Karpas-422 (cell line): ENCODE data around the gene MAB21L4. TPM values are rescaled to one million over a fixed set of nuclear protein-coding genes. Genes with fewer than 3 reads are reported as not detected.
A peak's percentile ranks its signal among the peaks of the same experiment; 100 is the strongest.

Experiments used
- DNase-seq: peaks from one replicate; pipeline ENCODE4 v3.0.0-alpha.2; 2015
- H2AFZ ChIP-seq: fragments of 200-600 bp; sonication (generic); 2 replicates; pipeline ENCODE4 v1.6.1; 2014; ENCODE audit warnings: antibody characterized with exemption, low read length, mixed read lengths
- H3K27ac ChIP-seq: fragments of 200-600 bp; sonication (generic); 2 replicates; pipeline ENCODE4 v1.5.1; 2014; ENCODE audit warnings: mild to moderate bottlenecking, low read length, moderate library complexity
- H3K27me3 ChIP-seq: fragments of 200-600 bp; sonication (generic); 2 replicates; pipeline ENCODE4 v1.6.1; 2014; ENCODE audit warnings: low read length, mixed read lengths
- H3K36me3 ChIP-seq: fragments of 200-600 bp; sonication (generic); 2 replicates; pipeline ENCODE4 v1.6.1; 2014; ENCODE audit warnings: low read length, mixed read lengths; ENCODE audit not compliant: insufficient read depth
- H3K4me1 ChIP-seq: fragments of 200-600 bp; sonication (generic); 2 replicates; pipeline ENCODE4 v1.6.1; 2014; ENCODE audit warnings: mild to moderate bottlenecking, low read length, mixed read lengths
- H3K4me2 ChIP-seq: fragments of 200-600 bp; sonication (generic); 2 replicates; pipeline ENCODE4 v1.6.1; 2014; ENCODE audit warnings: low read length, low read depth, mild to moderate bottlenecking; ENCODE audit not compliant: poor library complexity, severe bottlenecking
- H3K4me3 ChIP-seq: fragments of 200-600 bp; sonication (generic); 2 replicates; pipeline ENCODE4 v1.5.1; 2014; ENCODE audit warnings: mild to moderate bottlenecking, antibody characterized with exemption, low read length, mixed read lengths
- H3K79me2 ChIP-seq: fragments of 200-600 bp; sonication (generic); 2 replicates; pipeline ENCODE4 v1.6.1; 2014; ENCODE audit warnings: mild to moderate bottlenecking, low read length, mixed read lengths
- H3K9ac ChIP-seq: fragments of 200-600 bp; sonication (generic); 2 replicates; pipeline ENCODE4 v1.6.0; 2014; ENCODE audit warnings: low read length
- H3K9me2 ChIP-seq: fragments of 200-600 bp; sonication (generic), shearing (Covaris generic); replicated peaks from 2 replicates; pipeline ENCODE4 v1.6.0; 2014; ENCODE audit warnings: mild to moderate bottlenecking, low read length, moderate library complexity; ENCODE audit not compliant: insufficient read depth
- H3K9me3 ChIP-seq: fragments of 300-700, 200-600 bp; sonication (generic); 2 replicates; pipeline ENCODE4 v1.6.1; 2014; ENCODE audit warnings: low read length, mixed read lengths
- H4K20me1 ChIP-seq: fragments of 200-600 bp; sonication (generic); 2 replicates; pipeline ENCODE4 v1.6.1; 2014; ENCODE audit warnings: mild to moderate bottlenecking, antibody characterized with exemption, low read length, low read depth; ENCODE audit not compliant: insufficient read depth
- total RNA-seq: library from RNA; depleted of rRNA; stranded (reverse); fragments of >200 nt; shearing (Covaris generic); gene quantifications from 2 replicates; pipeline ENCODE4 v1.2.3, GENCODE V29; 2014; ENCODE audit warnings: low replicate concordance

The MAB21L4 gene
- total RNA-seq, 1 experiment from 2014 or later, result not detected

DNA sequence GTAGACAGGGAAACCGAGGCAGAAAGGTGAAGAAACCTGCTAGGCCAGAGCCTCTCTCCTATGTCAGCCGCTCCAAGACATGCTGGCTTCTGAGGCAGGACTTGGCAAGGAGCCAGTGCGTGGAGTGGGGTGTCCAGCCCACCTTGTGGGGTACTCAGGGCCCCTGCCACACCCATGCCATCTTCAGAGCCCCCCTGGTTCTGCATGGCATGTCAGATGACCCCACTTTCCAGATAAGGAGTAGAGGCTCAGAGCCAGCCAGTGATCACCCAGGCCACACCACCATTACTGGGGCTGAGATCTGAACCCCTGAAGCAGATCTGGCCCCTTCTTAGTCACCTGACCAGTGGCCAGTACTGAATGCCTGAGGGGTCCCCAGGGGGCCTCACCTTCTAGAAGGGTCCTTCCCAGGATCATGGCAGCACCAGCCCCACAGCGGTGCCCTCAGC, 24.9 kb upstream of the MAB21L4 start:
- H3K4me3 ChIP-seq, result no peak overlapping the region
- no peak overlapping the region for H3K4me2 ChIP-seq
- no peaks in the 10 kb centered on the region for H3K9me3 ChIP-seq
- H3K36me3 ChIP-seq, result no peaks in the 10 kb centered on the region
- no peak overlapping the region for H3K27ac ChIP-seq
- H2AFZ ChIP-seq, result no peak overlapping the region
- H3K27me3 ChIP-seq, result no peaks in the 10 kb centered on the region
- DNase-seq, result no peak
- H4K20me1 ChIP-seq, result peaks cover 9% of the 10 kb centered on the region; the same call in 1 of the 2 replicates
- no peaks in the 10 kb centered on the region for H3K9me2 ChIP-seq
- H3K9ac ChIP-seq, result no peak overlapping the region
- H3K4me1 ChIP-seq, result peaks cover 8% of the 10 kb centered on the region
- H3K79me2 ChIP-seq, result no peaks in the 10 kb centered on the region

- H3K79me2 ChIP-seq, result no peaks in the 10 kb centered on the region
- no peak overlapping the region for H3K27ac ChIP-seq
- no peak overlapping the region for H3K4me3 ChIP-seq
- H3K27me3 ChIP-seq, result no peaks in the 10 kb centered on the region
- H3K9me3 ChIP-seq, result no peaks in the 10 kb centered on the region
- H3K9me2 ChIP-seq, result no peaks in the 10 kb centered on the region
- no peak overlapping the region for H2AFZ ChIP-seq
- DNase-seq, result no peak
- no peaks in the 10 kb centered on the region for H3K36me3 ChIP-seq
- peaks cover 9% of the 10 kb centered on the region; the same call in 1 of the 2 replicates for H4K20me1 ChIP-seq
- no peak overlapping the region for H3K9ac ChIP-seq
- H3K4me1 ChIP-seq, result peaks cover 8% of the 10 kb centered on the region
- H3K4me2 ChIP-seq, result no peak overlapping the region
These were observed 24.1 kb upstream of the MAB21L4 start for GRCh38 chr2:240919786-240920782.

GRCh38 chr2:240919161-240919781, 23.3 kb upstream of the MAB21L4 start:
- Histone ChIP-seq H3K27ac (no peak overlapping the region), H3K36me3 (no peaks in the 10 kb centered on the region), H2AFZ (no peak overlapping the region), H3K9ac (no peak overlapping the region), H3K4me2 (no peak overlapping the region), H4K20me1 (peaks cover 9% of the 10 kb centered on the region; the same call in 1 of the 2 replicates), H3K9me3 (no peaks in the 10 kb centered on the region), H3K79me2 (no peaks in the 10 kb centered on the region), H3K9me2 (no peaks in the 10 kb centered on the region), H3K4me1 (peaks cover 8% of the 10 kb centered on the region), H3K27me3 (no peaks in the 10 kb centered on the region), H3K4me3 (no peak overlapping the region)
- no peak for DNase-seq

DNA sequence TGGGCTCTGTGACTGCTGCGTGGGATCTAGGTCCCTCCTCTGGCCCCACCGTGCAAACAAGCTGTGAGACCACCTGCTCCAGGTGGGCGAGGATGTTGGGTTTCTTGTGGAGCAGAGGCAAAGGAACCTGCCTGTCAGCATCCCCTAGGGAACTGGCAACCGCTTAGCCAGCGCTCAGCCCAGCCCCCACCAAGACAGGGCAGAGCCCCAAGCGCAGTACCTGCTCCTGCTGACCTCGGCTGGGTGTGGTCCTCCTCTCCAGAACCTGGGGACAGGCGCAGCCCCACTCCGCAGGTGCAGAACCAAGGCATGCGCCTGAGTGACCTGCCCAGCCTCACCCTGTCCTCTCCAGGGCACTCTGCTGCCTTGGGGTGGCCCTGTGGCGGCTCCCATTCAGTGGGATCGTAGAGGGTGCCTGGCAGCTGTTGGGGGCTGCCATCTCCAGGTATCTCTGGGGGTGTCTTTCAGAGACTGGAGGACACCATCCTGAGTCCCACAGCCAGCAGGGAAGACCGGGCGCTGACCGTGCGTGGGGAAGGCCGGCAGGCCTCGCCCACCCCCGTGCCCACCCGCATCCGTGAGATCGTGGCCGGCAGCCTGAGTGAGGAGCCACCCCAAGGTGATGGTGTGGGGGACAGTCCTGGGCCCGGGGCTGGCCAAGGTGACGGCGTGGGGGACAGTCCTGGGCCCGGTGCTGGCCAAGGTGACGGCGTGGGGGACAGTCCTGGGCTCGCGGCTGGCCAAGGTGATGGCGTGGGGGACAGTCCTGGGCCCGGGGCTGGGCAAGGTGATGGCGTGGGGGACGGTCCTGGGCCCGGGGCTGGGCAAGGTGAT, 22.5 kb upstream of the MAB21L4 start:
- no peak for DNase-seq

GRCh38 chr2:240917684-240918257, 21.8 kb upstream of the MAB21L4 start:
- Histone ChIP-seq H3K4me1 (peaks cover 8% of the 10 kb centered on the region), H3K4me2 (no peak overlapping the region), H3K9me2 (no peaks in the 10 kb centered on the region), H3K36me3 (no peaks in the 10 kb centered on the region), H2AFZ (no peak overlapping the region), H3K9me3 (no peaks in the 10 kb centered on the region), H3K4me3 (no peak overlapping the region), H3K27me3 (no peaks in the 10 kb centered on the region), H3K9ac (no peak overlapping the region), H4K20me1 (peaks cover 9% of the 10 kb centered on the region; the same call in 1 of the 2 replicates), H3K79me2 (no peaks in the 10 kb centered on the region), H3K27ac (no peak overlapping the region)
- no peak for DNase-seq

More for the DNA sequence above, 22.5 kb upstream of the MAB21L4 start:
- H2AFZ ChIP-seq, result no peak overlapping the region
- H3K9ac ChIP-seq, result no peak overlapping the region
- no peaks in the 10 kb centered on the region for H3K27me3 ChIP-seq
- no peaks in the 10 kb centered on the region for H3K9me3 ChIP-seq
- no peak overlapping the region for H3K4me2 ChIP-seq
- no peak overlapping the region for H3K4me3 ChIP-seq
- peaks cover 8% of the 10 kb centered on the region for H3K4me1 ChIP-seq
- H3K9me2 ChIP-seq, result no peaks in the 10 kb centered on the region
- H3K79me2 ChIP-seq, result no peaks in the 10 kb centered on the region
- no peak overlapping the region for H3K27ac ChIP-seq
- H3K36me3 ChIP-seq, result no peaks in the 10 kb centered on the region
- peaks cover 9% of the 10 kb centered on the region; the same call in 1 of the 2 replicates for H4K20me1 ChIP-seq

- Histone ChIP-seq H3K4me3 (no peak overlapping the region), H3K9me3 (no peaks in the 10 kb centered on the region), H3K9me2 (no peaks in the 10 kb centered on the region), H3K79me2 (no peaks in the 10 kb centered on the region), H2AFZ (no peak overlapping the region), H3K4me1 (peaks cover 8% of the 10 kb centered on the region), H3K9ac (no peak overlapping the region), H3K27me3 (no peaks in the 10 kb centered on the region), H3K27ac (no peak overlapping the region), H4K20me1 (peaks cover 9% of the 10 kb centered on the region; the same call in 1 of the 2 replicates), H3K4me2 (peak overlapping the region; percentile 35), H3K36me3 (no peaks in the 10 kb centered on the region)
- peak; percentile 47 for DNase-seq
These were observed 21.2 kb upstream of the MAB21L4 start for GRCh38 chr2:240917009-240917683.

- Histone ChIP-seq H4K20me1 (peaks cover 6% of the 10 kb centered on the region; the same call in 1 of the 2 replicates), H3K27ac (no peak overlapping the region), H3K9me2 (no peaks in the 10 kb centered on the region), H2AFZ (no peak overlapping the region), H3K4me2 (peak overlapping the region; percentile 35), H3K9me3 (no peaks in the 10 kb centered on the region), H3K9ac (no peak overlapping the region), H3K4me3 (no peak overlapping the region), H3K4me1 (peaks cover 8% of the 10 kb centered on the region), H3K36me3 (no peaks in the 10 kb centered on the region), H3K79me2 (no peaks in the 10 kb centered on the region), H3K27me3 (no peaks in the 10 kb centered on the region)
- peak; percentile 59 for DNase-seq
These were observed 20.6 kb upstream of the MAB21L4 start for GRCh38 chr2:240916571-240917008.
